Memory B cell (primary cell): ENCODE measurements around the gene ADNP.

Source experiments
- ATAC-seq: fragments of 150-1000 bp; cut with Tn5 transposase; 2 replicates; pipeline ENCODE4 v1.10.0; 2021; ENCODE audit warnings: low read depth, mild to moderate bottlenecking, moderate library complexity
- DNase-seq, 2 donors: peaks; one replicate each; pipeline ENCODE4 v3.0.0; 2022; ENCODE audit warnings: low spot score in 2 of 2
- H3K27ac Mint-ChIP-seq: one replicate; pipeline ENCODE4 v1.8.0; 2022; ENCODE audit warnings: mild to moderate bottlenecking, moderate library complexity, mixed read lengths
- H3K27me3 Mint-ChIP-seq: one replicate; pipeline ENCODE4 v1.8.0; 2022; ENCODE audit warnings: mixed read lengths
- H3K36me3 Mint-ChIP-seq: one replicate; pipeline ENCODE4 v1.8.0; 2022; ENCODE audit warnings: mild to moderate bottlenecking, mixed read lengths
- H3K4me1 Mint-ChIP-seq: one replicate; pipeline ENCODE4 v1.8.0; 2022; ENCODE audit warnings: mixed read lengths
- H3K4me3 Mint-ChIP-seq: one replicate; pipeline ENCODE4 v1.8.0; 2022; ENCODE audit warnings: mild to moderate bottlenecking, moderate library complexity, mixed read lengths
- H3K9me3 Mint-ChIP-seq: one replicate; pipeline ENCODE4 v1.8.0; 2022; ENCODE audit warnings: mixed read lengths

Gene ADNP

GRCh38 chr20:50848846-50849673, 82.2 kb downstream of the ADNP start:
- ATAC-seq = peak; percentile 70
- Mint-ChIP-seq H3K4me3 (peak overlapping the region; percentile 61), H3K4me1 (peaks cover 25% of the 10 kb centered on the region), H3K27ac (peak overlapping the region; percentile 61), H3K27me3 (no peaks in the 10 kb centered on the region), H3K9me3 (no peaks in the 10 kb centered on the region), H3K36me3 (peaks cover 5% of the 10 kb centered on the region)
- DNase-seq = peak in 1 of 2 donors; percentile 30

- Mint-ChIP-seq H3K27me3 (no peaks in the 10 kb centered on the region), H3K27ac (peak overlapping the region; percentile 61), H3K36me3 (peaks cover 5% of the 10 kb centered on the region), H3K4me1 (peaks cover 25% of the 10 kb centered on the region), H3K9me3 (no peaks in the 10 kb centered on the region), H3K4me3 (peak overlapping the region; percentile 61)
- no peak for DNase-seq
- ATAC-seq = peak; percentile 57
These were observed 82.9 kb downstream of the ADNP start for GRCh38 chr20:50848341-50848808.

- Mint-ChIP-seq H3K27me3 (no peaks in the 10 kb centered on the region), H3K36me3 (peaks cover 10% of the 10 kb centered on the region), H3K9me3 (no peaks in the 10 kb centered on the region), H3K4me3 (no peak overlapping the region), H3K27ac (no peak overlapping the region), H3K4me1 (peaks cover 28% of the 10 kb centered on the region)
- DNase-seq = no peak
- no peak for ATAC-seq
These were observed 85.5 kb downstream of the ADNP start for GRCh38 chr20:50845566-50846215.

- Mint-ChIP-seq H3K27me3 (no peaks in the 10 kb centered on the region), H3K4me3 (peak overlapping the region; percentile 17), H3K4me1 (peaks cover 26% of the 10 kb centered on the region), H3K27ac (peak overlapping the region; percentile 31), H3K36me3 (peaks cover 11% of the 10 kb centered on the region), H3K9me3 (no peaks in the 10 kb centered on the region)
- peak; percentile 50 for ATAC-seq
- no peak for DNase-seq
These were observed 86.7 kb downstream of the ADNP start for GRCh38 chr20:50844430-50845100.

GRCh38 chr20:50843331-50844276, 87.6 kb downstream of the ADNP start:
- H3K9me3 Mint-ChIP-seq = no peaks in the 10 kb centered on the region

GRCh38 chr20:50842821-50843220, 88.4 kb downstream of the ADNP start:
- DNase-seq = no peak
- ATAC-seq = no peak
- Mint-ChIP-seq H3K4me1 (peaks cover 18% of the 10 kb centered on the region), H3K36me3 (peaks cover 15% of the 10 kb centered on the region), H3K9me3 (no peaks in the 10 kb centered on the region), H3K27me3 (no peaks in the 10 kb centered on the region), H3K4me3 (no peak overlapping the region), H3K27ac (peak overlapping the region; percentile 53)

More at GRCh38 chr20:50843331-50844276, 87.6 kb downstream of the ADNP start:
- Mint-ChIP-seq H3K4me1 (peaks cover 19% of the 10 kb centered on the region), H3K4me3 (no peak overlapping the region), H3K27ac (peak overlapping the region; percentile 60), H3K36me3 (peaks cover 11% of the 10 kb centered on the region), H3K27me3 (no peaks in the 10 kb centered on the region)
- ATAC-seq = peak; percentile 49
- no peak for DNase-seq
